AG08395 (cell line): Measurements from ENCODE around the gene GLYATL1.

Source experiments
- DNase-seq: peaks from one replicate; pipeline ENCODE4 v3.0.0; 2012; ENCODE audit warnings: mixed read lengths, low spot score

Gene GLYATL1

DNA sequence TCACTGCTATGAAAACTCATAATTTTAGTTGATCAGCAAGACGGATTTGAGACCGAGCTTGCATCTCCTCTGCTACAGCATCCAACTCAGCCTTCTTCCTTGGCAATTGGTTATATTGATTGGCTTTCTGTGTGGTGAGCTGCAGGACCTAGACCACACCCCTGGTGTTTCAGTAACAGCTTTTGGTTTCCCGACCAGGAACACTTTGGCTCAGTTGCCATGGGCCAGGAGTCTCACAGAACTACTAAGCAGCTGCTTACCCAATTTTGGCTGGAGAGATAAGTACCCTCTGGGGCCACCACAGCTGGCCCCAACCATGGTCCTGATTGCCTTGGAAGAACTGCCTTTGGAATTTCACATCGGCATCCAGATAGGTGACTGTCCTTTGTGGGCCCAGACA lies at the start of gene GLYATL1:
Gene GLYATL1, plus strand, starts transcription at position 212 of the 400 bp plus-strand sequence. CDS start 7,600 bp downstream, outside the sequence.
- no peak for DNase-seq

GRCh38 chr11:58893899-58894298 lies 45.4 kb upstream of the GLYATL1 start:
- DNase-seq: no peak

DNA sequence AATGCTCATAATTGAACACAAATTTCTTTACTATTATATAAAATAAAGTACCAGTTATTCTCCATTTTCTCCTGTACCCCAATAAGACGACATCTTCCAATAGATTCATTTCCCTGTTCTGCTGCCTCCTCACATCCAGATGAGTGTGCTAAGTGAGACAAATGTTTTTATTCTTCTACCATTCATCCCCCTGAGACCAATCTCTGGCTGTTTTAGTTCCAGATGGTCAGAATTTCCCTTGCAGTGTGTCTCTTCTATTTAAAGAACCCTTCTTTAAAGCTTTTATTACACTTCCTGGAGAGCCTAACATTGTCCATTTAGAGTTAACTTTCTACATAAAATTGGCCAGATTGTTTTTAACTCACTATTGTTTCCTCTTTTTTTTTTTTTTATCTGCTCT lies 41.2 kb upstream of the GLYATL1 start:
- no peak for DNase-seq

DNA sequence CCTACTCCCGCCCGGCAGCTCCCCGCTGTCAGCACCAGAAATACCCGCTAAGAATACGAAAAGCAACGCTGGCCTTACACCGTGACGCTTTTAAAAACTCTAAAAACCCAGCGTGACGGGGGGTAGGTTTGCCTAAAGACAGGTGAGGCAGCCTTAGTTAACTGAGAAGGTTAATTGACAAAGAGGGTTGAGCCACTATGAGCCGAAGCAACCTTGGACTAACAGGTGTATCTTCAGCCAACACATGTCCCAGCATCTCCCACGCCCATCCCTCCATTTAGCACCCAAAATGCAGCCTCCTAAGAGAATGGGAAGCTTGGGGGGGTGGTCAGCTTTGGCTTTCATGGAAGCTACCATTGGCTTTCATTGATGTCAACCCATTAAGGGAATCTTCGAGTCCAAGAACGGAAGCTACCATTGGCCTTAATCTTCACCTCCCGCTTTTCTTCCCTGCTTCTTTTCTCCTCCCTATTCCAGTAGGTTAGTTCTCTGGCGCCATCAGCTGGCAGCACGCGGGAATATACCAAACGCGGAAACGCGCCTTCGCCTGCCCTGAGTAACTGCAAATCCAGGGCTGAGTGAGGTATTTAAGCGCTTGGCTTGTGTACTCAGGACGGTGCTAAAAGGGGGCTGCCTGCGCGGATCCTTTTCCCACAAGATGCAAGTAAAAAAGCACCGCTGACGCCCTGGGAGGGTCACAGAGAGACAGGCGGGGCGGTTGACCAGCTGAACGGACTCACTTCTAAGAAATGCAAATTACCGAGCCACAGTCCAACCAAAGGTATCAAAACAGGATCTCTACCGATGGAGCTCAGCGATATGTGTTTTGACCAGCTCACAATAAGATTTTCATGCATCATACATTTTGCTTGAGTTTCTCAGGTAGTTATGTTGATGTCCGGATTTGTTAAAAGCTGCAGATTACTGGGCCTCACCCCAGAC lies 38.5 kb upstream of the GLYATL1 start:
- DNase-seq: peak; percentile 43

- no peak for DNase-seq
These were observed 36.4 kb upstream of the GLYATL1 start for GRCh38 chr11:58902881-58903280.

GRCh38 chr11:58905011-58905720 lies 34.1 kb upstream of the GLYATL1 start:
- DNase-seq: peak; percentile 41

DNA sequence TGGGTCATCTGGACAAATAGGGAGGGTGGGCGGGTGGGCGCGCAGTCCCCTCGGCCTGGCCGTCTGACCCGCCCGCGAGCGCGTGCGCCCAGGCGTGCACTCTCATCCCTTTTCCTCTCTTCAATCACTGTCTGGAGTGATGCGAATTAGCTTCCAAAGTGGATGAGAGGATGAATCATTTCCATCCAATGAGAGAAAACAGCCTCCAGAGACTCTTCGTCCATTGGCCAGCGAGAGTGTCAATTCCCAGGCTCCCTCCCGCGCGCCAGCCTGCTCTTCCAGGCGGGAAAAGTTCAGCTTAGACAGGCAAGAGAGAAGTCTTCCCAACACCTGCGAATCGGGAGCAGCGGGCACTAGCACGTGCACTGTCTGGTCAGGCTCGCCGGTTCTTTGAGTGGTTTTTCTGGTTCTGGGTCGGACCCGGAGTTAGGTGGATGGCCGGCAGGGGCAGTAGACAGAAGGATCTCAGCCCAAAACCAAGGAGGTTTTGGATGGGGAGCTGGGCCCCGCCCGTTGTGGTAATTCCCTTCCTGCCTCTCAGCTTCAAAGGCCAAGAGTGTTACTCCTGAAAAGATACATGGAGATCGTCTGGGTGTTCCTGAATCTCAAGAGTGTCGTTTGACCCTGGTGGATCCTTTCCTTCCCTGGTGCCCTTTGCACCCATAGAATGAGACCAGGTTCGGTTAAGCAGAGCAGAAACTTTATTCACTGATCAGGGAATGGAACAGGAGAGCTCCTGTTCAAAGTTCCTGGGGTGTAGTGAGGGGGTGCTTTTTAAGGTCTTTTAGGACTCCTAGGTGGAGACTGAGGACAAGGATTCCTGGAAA lies 33.4 kb upstream of the GLYATL1 start:
- peak; percentile 86 for DNase-seq

DNA sequence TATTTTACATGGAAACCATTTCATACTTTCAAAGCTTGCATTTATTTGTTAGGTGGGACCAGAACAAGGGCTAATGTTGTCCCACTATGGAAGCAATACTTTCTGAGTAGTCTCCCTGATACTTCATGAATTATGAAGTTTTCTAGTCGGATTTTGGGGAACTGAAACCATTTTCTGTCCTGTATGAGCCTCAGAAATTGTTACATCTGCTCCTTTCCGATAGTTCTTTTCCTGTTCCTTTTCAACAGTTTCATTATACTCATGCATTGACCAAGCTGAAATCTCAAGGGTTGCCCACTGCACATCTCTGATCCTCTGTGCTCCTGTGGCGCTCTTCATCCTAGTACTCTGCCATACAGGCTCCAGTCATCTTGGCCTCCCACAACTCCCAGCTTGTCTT lies 31.5 kb upstream of the GLYATL1 start:
- DNase-seq: no peak

- DNase-seq: no peak
These were observed 27.2 kb upstream of the GLYATL1 start for GRCh38 chr11:58912124-58912523.

DNA sequence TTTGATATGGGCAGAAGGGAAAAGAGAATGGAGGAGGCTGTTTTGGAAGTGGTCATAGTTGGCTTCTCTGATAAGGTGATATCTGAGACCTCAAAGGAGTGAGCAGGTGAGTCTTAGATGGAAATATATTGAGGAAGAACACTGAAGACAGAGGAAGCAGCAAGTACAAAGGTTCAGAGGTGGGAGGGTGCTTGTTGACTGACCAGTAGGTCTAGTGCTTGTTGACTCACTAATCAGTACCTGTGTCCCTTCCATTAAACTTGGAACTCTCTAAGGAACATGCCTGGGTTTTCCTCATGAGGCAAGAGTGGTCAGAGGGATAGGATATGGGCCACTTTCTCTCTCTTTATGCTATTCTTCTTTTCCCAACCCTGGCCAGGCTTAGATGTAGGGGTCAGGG lies 25.6 kb upstream of the GLYATL1 start:
- DNase-seq: no peak

DNA sequence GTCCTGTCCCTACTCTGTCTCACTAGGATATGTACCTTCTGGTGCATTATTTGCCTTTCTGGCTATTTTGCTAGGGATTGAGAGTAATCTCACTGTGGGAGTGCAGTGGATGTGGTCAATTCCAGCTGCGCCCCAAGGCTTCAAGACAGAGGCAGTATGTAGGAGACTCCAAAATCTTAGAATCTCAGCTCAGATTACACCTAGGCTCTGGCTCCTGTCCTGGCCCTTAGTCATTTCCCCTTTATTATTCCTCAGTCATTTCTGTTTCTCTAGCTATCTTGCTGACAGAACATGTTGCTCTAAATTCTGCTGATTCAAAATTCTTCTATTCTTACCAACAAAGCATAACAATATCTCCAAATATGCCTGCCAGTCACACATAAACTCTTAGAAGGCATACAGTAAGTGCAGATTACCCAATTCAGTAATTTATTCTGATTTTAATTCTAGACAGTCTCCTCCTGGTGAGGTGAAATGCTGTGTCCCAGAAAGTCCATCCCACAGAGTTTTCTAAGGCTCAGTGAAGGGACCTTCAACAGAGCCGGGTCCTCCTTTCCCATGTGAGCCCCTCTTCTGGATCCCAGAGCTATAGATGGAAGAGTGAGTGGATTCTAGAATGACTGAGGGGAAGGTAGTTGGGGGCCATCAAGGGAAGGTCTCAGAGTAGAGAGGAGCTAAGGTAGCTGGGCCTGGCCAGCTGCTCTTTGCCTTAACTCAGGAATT lies 24.3 kb upstream of the GLYATL1 start:
- DNase-seq: no peak

GRCh38 chr11:58916637-58917036 lies 22.7 kb upstream of the GLYATL1 start:
- DNase-seq: no peak

GRCh38 chr11:58917159-58917783 lies 22.0 kb upstream of the GLYATL1 start:
- DNase-seq: no peak

DNA sequence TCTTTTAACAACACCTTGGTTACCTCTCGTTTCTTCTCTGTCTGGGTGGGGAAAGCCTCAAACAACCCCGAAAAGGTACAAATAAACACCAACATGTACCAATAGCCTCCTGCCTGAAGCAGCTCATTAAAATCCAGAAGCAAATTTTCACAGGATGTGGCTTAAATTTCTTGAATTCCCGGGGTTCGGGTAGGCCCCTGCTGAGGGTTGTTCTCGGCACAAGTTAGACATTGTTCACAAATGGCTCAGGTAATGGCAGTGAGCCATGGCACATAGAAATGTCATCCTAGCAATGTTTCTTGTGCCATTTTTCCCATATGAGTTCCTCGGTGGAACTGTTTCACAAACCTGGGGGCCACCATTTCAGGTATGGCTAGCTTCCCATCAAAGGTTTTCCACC lies 19.7 kb upstream of the GLYATL1 start:
- no peak for DNase-seq

DNA sequence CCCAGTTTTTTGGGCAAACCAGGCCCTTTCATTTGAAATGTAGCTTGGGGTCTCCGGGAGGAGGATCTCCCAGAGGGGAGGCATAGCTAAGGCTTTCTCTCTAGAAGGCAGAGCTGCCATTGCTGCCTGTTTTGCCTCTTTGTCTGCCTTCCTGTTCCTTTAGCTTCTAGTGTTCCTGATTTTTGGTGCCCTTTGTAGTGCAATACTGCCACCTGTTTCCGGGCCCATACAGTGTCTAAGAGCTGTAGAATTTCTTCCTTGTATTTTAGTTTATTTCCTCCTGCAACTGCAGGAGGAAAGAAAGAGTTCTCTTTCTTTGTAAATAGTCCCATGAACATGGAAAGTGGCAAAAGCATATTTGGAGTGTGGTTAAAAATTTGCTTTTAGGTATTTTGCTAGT lies 19.3 kb upstream of the GLYATL1 start:
- DNase-seq: no peak

GRCh38 chr11:58921778-58922390 lies 17.4 kb upstream of the GLYATL1 start:
- no peak for DNase-seq

DNA sequence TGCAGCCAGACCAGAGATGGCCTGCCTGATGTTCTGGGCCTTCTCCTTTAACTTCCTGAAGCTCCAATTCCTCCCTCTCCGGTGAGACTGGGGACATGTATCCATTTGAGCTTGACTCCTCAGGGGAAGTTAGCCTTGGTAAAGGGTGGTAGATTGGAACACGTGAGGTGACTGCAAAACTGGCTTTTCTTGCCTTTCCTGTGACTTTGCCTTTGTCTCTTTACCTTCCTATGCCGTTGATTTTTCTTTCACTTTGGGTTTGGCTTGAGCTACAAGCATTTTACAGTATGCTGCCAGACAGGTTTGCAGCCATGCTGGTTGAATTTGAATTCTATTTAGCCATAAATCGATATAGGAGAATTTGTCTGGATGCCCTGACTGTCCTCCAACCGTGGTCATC lies 16.8 kb upstream of the GLYATL1 start:
- no peak for DNase-seq

GRCh38 chr11:58923300-58923788 lies 15.9 kb upstream of the GLYATL1 start:
- DNase-seq: no peak

GRCh38 chr11:58924230-58924629 lies 15.1 kb upstream of the GLYATL1 start:
- no peak for DNase-seq

- no peak for DNase-seq
These were observed 13.0 kb upstream of the GLYATL1 start for GRCh38 chr11:58926251-58926650.

DNA sequence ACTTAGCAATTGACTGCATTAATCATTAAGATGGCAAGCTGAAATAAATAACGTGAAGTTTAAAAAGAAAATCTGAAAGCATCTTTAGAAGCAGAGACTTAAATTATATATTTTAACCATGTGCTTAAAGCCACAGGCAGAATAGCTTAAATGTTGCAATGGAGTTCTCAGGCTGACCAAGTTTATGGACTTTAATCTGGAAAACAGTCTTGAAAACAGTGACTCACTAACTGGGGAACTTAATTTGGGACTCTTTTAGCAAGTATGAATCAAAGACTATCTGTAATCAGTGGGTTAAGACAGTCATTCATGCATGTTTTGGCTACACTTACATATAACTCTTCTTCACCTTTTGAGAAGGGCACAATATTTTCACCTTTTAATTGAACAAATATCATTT lies 12.6 kb upstream of the GLYATL1 start:
- no peak for DNase-seq
